Activated CD4-positive, alpha-beta T cell treated with anti-CD3 and anti-CD28 coated beads for 4 hours (primary cell): Measurements from ENCODE around the gene RPS6KA5.
"Not testable (repeated sequence)": the region's sequence is repeated elsewhere in the genome, so short reads cannot be mapped to it uniquely, and the experiment has no call there.

Experiments
- DNase-seq, 2 donors: peaks; one replicate each; pipeline ENCODE4 v3.0.0-alpha.2; 2020

RPS6KA5 gene

GRCh38 chr14:91060351-91061055 is at the start of gene RPS6KA5:
Gene RPS6KA5, minus strand, starts transcription at chr14:91060641. Its CDS starts 207 bp downstream, at chr14:91060434.
- DNase-seq, result peak; percentile 100

GRCh38 chr14:91108941-91109611 is 48.6 kb upstream of the RPS6KA5 start:
- peak in 1 of 2 donors; percentile 19 for DNase-seq

GRCh38 chr14:91103116-91103515 is 42.7 kb upstream of the RPS6KA5 start:
- no peak for DNase-seq

- no peak for DNase-seq
Observed at GRCh38 chr14:91100102-91100501, 39.7 kb upstream of the RPS6KA5 start.

GRCh38 chr14:91098591-91098990 is 38.1 kb upstream of the RPS6KA5 start:
- no peak for DNase-seq

- DNase-seq, result not testable (repeated sequence)
Observed at GRCh38 chr14:91097657-91098056, 37.2 kb upstream of the RPS6KA5 start.

GRCh38 chr14:91095178-91095577 is 34.7 kb upstream of the RPS6KA5 start:
- DNase-seq, result no peak

- no peak for DNase-seq
Observed at GRCh38 chr14:91094772-91095171, 34.3 kb upstream of the RPS6KA5 start.

GRCh38 chr14:91093743-91094472 is 33.5 kb upstream of the RPS6KA5 start:
- DNase-seq, result not testable (repeated sequence)

GRCh38 chr14:91092073-91092472 is 31.6 kb upstream of the RPS6KA5 start:
- no peak for DNase-seq

- no peak for DNase-seq
Observed at GRCh38 chr14:91090743-91091142, 30.3 kb upstream of the RPS6KA5 start.

GRCh38 chr14:91089958-91090535 is 29.6 kb upstream of the RPS6KA5 start:
- DNase-seq, result no peak

GRCh38 chr14:91088585-91089235 is 28.3 kb upstream of the RPS6KA5 start:
- DNase-seq, result no peak

- not testable (repeated sequence) for DNase-seq
Observed at GRCh38 chr14:91087470-91087869, 27.0 kb upstream of the RPS6KA5 start.

- no peak for DNase-seq
Observed at GRCh38 chr14:91084516-91084915, 24.1 kb upstream of the RPS6KA5 start.

- DNase-seq, result no peak
Observed at GRCh38 chr14:91082282-91082681, 21.8 kb upstream of the RPS6KA5 start.

- no peak for DNase-seq
Observed at GRCh38 chr14:91080071-91080470, 19.6 kb upstream of the RPS6KA5 start.

GRCh38 chr14:91078095-91078737 is 17.8 kb upstream of the RPS6KA5 start:
- peak; percentile 46 to 47 for DNase-seq

GRCh38 chr14:91075553-91075952 is 15.1 kb upstream of the RPS6KA5 start:
- no peak for DNase-seq

- DNase-seq, result no peak
Observed at GRCh38 chr14:91070572-91070971, 10.1 kb upstream of the RPS6KA5 start.

- no peak for DNase-seq
Observed at GRCh38 chr14:91068642-91069041, 8.2 kb upstream of the RPS6KA5 start.

- DNase-seq, result peak; percentile 37 to 40
Observed at GRCh38 chr14:91067186-91067585, 6.7 kb upstream of the RPS6KA5 start.
